Panc1 (cell line): ENCODE measurements around the gene LRMDA. TPM values are rescaled to one million over a fixed set of nuclear protein-coding genes. Genes with fewer than 3 reads are reported as not detected.

Experiments
- ATAC-seq: fragments of 200-7000 bp; cut with Tn5 transposase; 2 replicates; pipeline ENCODE4 v1.9.1; 2020; ENCODE audit warnings: mild to moderate bottlenecking, moderate library complexity
- BruUV-seq: library from RNA; stranded (reverse); fragments of 400-500 nt; replicated peaks from 2 replicates; lab custom pipeline; 2021; lab: Mats Ljungman, UMichigan
- CTCF ChIA-PET: fragments of 300-600 bp; sonication (Branson Sonifier 250); formaldehyde crosslinking; loops from one replicate; lab custom pipeline; 2022; ENCODE audit warnings: antibody characterized with exemption; lab: Charles Lee
- POLR2A ChIA-PET: fragments of 300-600 bp; sonication (Branson Sonifier 250); formaldehyde crosslinking; loops from one replicate; lab custom pipeline; 2022; ENCODE audit warnings: antibody characterized with exemption; lab: Charles Lee
- DNase-seq: peaks from one replicate; pipeline ENCODE4 v3.0.0-alpha.2; 2010; ENCODE audit warnings: low read depth, low spot score
- H3K27ac ChIP-seq: 2 replicates; pipeline ENCODE4 v1.5.1; 2011; ENCODE audit warnings: mild to moderate bottlenecking, low read length, inconsistent platforms
- H3K27me3 ChIP-seq: fragments of 200-500 bp; sonication (Bioruptor generic); 2 replicates; pipeline ENCODE4 v1.6.0; 2014; ENCODE audit warnings: low read length, inconsistent platforms; ENCODE audit not compliant: control insufficient read depth, insufficient read depth
- H3K36me3 ChIP-seq: fragments of 200-500 bp; sonication (Bioruptor generic); 2 replicates; pipeline ENCODE4 v1.5.1; 2014; ENCODE audit warnings: inconsistent platforms, mild to moderate bottlenecking, low read length, moderate library complexity; ENCODE audit not compliant: control insufficient read depth, insufficient read depth
- H3K4me1 ChIP-seq: 2 replicates; pipeline ENCODE4 v1.5.1; 2011; ENCODE audit warnings: inconsistent platforms, mild to moderate bottlenecking, low read length, moderate library complexity; ENCODE audit not compliant: control insufficient read depth, insufficient read depth
- H3K4me3 ChIP-seq, 2 experiments: 2 replicates each; pipeline ENCODE4 v1.5.1; 2011 to 2012; ENCODE audit warnings: low read depth in 2 of 2, low read length in 2 of 2, mild to moderate bottlenecking in 2 of 2, inconsistent platforms in 1 of 2, moderate library complexity in 1 of 2
- H3K9me3 ChIP-seq: fragments of 200-500 bp; sonication (Bioruptor generic); 2 replicates; pipeline ENCODE4 v1.5.1; 2014; ENCODE audit warnings: low read depth, mild to moderate bottlenecking, inconsistent platforms, low read length, moderate library complexity; ENCODE audit not compliant: control insufficient read depth, insufficient read depth
- POLR2AphosphoS5 ChIP-seq: IDR thresholded peaks from 2 replicates; pipeline ENCODE4 v1.6.1; 2012; ENCODE audit warnings: mild to moderate bottlenecking, low read depth, low read length, moderate library complexity
- SIN3A ChIP-seq: IDR thresholded peaks from 2 replicates; pipeline ENCODE4 v1.6.1; 2012; ENCODE audit warnings: low read depth, mild to moderate bottlenecking, low read length, moderate library complexity, borderline replicate concordance; ENCODE audit not compliant: insufficient read depth
- TCF7L2 ChIP-seq: IDR thresholded peaks from 2 replicates; pipeline ENCODE4 v1.6.1; 2011; ENCODE audit warnings: mild to moderate bottlenecking, low read depth, low read length, inconsistent platforms
- in situ Hi-C: cut with HindIII; loops from 2 replicates; pipeline ENCODE4 v1.10.0; 2016; ENCODE audit warnings: low sequenced_read_pairs, low pct_unique_long_range_greater_than_20kb
- intact Hi-C: fragments of 100-400 bp; cut with micrococcal nuclease; formaldehyde crosslinking; loops from one replicate; pipeline ENCODE4 v1.10.0; 2022; ENCODE audit not compliant: unreplicated experiment
- total RNA-seq: library from RNA; stranded (reverse); gene quantifications from one replicate; pipeline ENCODE4 v1.2.1, GENCODE V29; 2021; ENCODE audit not compliant: unreplicated experiment
- TF ChIP-seq, protein P1 (sequence below), 2 experiments: IDR thresholded peaks; 2 replicates each; pipeline ENCODE4 v1.6.1; 2011 to 2012; ENCODE audit warnings: low read depth in 2 of 2, control low read depth in 1 of 2, low read length in 1 of 2, mild to moderate bottlenecking in 1 of 2, moderate library complexity in 1 of 2; ENCODE audit not compliant: insufficient read depth in 1 of 2
- TF ChIP-seq, protein P2 (sequence below): fragments of 450-650 bp; IDR thresholded peaks from 2 replicates; pipeline ENCODE4 v1.5.1; 2017; ENCODE audit warnings: mild to moderate bottlenecking

LRMDA gene
- total RNA-seq, 1 experiment from 2014 or later, result 1.2 TPM

GRCh38 chr10:75428434-75429158 lies 2.8 kb upstream of the LRMDA start:
- Histone ChIP-seq H3K4me1 (0 out of 2 replicates have a peak, but pooled peaks cover 3% of the 10 kb centered on the region), H3K9me3 (no peaks in the 10 kb centered on the region), H3K27me3 (peaks cover 17% of the 10 kb centered on the region), H3K4me3 (no peak overlapping the region), H3K27ac (no peak overlapping the region), H3K36me3 (no peaks in the 10 kb centered on the region)
- in situ Hi-C loops (no loop called here), intact Hi-C loops (no loop called here)
- ChIA-PET POLR2A (no interaction called here), CTCF (no interaction called here)
- ATAC-seq, result peak; percentile 50; the same call in 1 of the 2 replicates
- TF ChIP-seq TCF7L2, result no peak
- TF ChIP-seq, protein P1, sequence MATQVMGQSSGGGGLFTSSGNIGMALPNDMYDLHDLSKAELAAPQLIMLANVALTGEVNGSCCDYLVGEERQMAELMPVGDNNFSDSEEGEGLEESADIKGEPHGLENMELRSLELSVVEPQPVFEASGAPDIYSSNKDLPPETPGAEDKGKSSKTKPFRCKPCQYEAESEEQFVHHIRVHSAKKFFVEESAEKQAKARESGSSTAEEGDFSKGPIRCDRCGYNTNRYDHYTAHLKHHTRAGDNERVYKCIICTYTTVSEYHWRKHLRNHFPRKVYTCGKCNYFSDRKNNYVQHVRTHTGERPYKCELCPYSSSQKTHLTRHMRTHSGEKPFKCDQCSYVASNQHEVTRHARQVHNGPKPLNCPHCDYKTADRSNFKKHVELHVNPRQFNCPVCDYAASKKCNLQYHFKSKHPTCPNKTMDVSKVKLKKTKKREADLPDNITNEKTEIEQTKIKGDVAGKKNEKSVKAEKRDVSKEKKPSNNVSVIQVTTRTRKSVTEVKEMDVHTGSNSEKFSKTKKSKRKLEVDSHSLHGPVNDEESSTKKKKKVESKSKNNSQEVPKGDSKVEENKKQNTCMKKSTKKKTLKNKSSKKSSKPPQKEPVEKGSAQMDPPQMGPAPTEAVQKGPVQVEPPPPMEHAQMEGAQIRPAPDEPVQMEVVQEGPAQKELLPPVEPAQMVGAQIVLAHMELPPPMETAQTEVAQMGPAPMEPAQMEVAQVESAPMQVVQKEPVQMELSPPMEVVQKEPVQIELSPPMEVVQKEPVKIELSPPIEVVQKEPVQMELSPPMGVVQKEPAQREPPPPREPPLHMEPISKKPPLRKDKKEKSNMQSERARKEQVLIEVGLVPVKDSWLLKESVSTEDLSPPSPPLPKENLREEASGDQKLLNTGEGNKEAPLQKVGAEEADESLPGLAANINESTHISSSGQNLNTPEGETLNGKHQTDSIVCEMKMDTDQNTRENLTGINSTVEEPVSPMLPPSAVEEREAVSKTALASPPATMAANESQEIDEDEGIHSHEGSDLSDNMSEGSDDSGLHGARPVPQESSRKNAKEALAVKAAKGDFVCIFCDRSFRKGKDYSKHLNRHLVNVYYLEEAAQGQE (IDR thresholded peaks at IDR 0.05; ENCODE audit: insufficient read depth in 1 of 2, low read depth in 2 of 2, low read length in 1 of 2), result no peak
- TF ChIP-seq, protein P2, sequence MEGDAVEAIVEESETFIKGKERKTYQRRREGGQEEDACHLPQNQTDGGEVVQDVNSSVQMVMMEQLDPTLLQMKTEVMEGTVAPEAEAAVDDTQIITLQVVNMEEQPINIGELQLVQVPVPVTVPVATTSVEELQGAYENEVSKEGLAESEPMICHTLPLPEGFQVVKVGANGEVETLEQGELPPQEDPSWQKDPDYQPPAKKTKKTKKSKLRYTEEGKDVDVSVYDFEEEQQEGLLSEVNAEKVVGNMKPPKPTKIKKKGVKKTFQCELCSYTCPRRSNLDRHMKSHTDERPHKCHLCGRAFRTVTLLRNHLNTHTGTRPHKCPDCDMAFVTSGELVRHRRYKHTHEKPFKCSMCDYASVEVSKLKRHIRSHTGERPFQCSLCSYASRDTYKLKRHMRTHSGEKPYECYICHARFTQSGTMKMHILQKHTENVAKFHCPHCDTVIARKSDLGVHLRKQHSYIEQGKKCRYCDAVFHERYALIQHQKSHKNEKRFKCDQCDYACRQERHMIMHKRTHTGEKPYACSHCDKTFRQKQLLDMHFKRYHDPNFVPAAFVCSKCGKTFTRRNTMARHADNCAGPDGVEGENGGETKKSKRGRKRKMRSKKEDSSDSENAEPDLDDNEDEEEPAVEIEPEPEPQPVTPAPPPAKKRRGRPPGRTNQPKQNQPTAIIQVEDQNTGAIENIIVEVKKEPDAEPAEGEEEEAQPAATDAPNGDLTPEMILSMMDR, result no peak
- no peak for TF ChIP-seq SIN3A
- TF ChIP-seq POLR2AphosphoS5, result no peak
- no peak for DNase-seq
- BruUV-seq, result no TSS peak

DNA sequence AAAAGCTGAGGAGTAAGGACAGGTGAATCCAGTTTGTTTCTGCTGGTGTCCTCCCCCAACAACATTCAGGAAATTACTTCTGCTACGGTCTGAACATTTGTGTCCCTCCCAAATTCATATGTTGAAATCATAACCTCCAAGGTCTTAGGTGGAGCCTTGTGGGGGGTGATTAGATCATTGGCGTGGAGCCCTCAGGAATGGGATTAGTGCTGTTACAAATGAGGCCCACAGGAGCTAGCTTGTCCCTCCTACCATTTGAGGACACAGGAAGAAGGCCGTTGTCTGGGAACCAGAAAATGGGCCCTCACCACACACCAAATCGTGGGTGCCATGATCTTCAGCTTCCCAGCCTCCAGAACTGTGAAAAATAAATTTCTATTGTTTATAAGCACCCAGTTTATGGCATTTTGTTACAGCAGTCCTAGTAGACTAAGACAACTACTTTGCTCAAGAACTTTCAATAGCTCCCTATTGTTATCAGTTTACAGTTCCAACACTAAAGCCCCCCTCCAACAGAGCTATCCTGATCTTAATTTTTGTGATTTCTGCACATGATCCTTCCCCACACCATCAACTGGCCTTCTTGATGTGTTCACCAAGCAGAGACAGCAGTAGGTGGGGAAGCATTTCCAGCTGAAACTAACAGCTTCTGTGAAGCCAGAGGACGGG lies 2.1 kb upstream of the LRMDA start:
- BruUV-seq, result no TSS peak
- ChIA-PET POLR2A (no interaction called here), CTCF (no interaction called here)
- TF ChIP-seq TCF7L2 (no peak), SIN3A (no peak), POLR2AphosphoS5 (no peak)
- TF ChIP-seq, protein P1 (IDR thresholded peaks at IDR 0.05; ENCODE audit: insufficient read depth in 1 of 2, low read depth in 2 of 2, low read length in 1 of 2), result no peak
- TF ChIP-seq, protein P2, result no peak
- Histone ChIP-seq H3K27ac (no peak overlapping the region), H3K9me3 (no peaks in the 10 kb centered on the region), H3K4me1 (0 out of 2 replicates have a peak, but pooled peaks cover 3% of the 10 kb centered on the region), H3K4me3 (no peak overlapping the region), H3K27me3 (peaks cover 17% of the 10 kb centered on the region), H3K36me3 (no peaks in the 10 kb centered on the region)
- ATAC-seq (no peak), DNase-seq (no peak)
- intact Hi-C loops (no loop called here), in situ Hi-C loops (no loop called here)
